NCI-H1436 (cell line): ENCODE results near the gene CD2BP2.
"Not testable (repeated sequence)": the region's sequence is repeated elsewhere in the genome, so short reads cannot be mapped to it uniquely, and the experiment has no call there.

Experiments used
- DNase-seq: peaks from one replicate; lab custom pipeline; 2025; lab: John Stamatoyannopoulos, UW

The CD2BP2 gene

DNA sequence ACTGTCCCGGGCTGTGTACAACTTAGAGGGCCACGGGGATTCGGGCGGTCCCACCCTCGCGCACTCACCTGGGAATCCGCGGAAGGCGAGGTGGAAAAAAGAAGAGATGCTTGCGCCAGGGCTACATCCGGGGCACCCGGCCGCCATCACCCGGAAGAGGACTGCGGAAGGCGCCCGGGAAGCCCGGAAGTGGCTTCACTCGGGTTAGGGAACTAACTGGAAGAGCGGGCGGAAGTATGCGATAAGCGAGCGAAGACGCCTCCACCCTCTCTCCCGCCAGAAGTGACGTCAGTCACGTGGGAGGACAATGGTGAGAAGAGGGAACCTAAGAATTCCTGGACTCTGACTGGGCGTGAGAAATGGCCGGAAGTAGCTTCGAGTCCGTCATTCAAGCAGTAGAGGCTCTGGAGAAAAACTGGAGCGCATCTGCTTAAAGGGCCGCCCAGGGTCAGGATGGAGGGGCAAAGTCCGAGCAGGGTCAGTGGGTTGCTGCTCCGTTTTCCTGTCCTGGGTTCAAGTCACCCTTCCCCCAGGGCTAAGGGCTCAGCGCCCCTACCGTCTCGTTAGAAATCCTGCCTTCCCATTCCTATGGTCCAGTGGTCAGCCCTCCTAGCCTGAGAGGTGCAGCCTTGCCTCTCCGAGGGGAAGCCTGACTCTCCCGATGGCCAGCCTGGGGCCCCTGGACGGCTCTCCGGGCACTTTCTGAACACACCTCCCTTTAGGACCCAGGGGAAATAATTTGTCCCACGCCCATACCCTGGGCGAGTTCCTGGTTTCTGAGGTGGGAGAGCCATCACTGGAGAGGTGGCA lies at the start of gene CD2BP2:
CD2BP2 (minus strand) TSS at position 165 of the 810 bp plus-strand sequence. CDS start 627 bp downstream, outside the sequence.
- peak; percentile 98 for DNase-seq

DNA sequence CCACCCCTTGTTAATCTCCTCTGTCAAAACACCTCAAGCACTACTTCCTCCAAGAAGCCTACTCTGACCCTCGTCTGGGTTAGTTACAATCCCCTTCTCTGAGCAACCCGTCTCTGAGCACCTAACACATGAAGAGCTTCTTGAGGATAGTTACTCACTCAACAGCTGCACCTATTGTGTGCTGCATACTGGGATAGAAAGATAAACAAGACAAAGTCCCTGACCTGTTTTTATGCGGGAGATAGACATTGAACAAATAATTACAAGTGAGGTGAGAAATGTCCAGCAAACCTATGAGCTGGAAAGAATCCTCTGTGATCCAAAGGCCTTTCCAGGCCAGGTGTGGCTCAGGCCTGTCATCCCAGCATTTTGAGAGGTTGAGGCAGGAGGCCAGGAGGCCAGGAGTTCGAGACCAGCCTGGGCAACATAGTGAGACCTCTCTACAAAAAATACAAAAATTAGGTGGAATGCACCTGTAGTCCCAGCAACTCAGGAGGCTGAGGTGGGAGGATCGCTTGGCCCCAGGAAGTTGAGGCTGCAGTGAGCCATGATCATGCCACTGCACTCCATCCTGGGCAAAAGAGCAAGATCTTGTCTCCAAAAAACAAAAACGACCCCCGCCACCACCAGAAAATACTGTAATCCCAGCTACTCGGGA lies 46.8 kb upstream of the CD2BP2 start:
- DNase-seq = no peak

GRCh38 chr16:30399435-30400186 lies 44.5 kb upstream of the CD2BP2 start:
- no peak for DNase-seq

GRCh38 chr16:30398661-30399434 lies 43.7 kb upstream of the CD2BP2 start:
- DNase-seq = no peak

GRCh38 chr16:30397776-30398660 lies 42.9 kb upstream of the CD2BP2 start:
- no peak for DNase-seq

- DNase-seq = no peak
Observed at GRCh38 chr16:30397056-30397455, 41.9 kb upstream of the CD2BP2 start.

DNA sequence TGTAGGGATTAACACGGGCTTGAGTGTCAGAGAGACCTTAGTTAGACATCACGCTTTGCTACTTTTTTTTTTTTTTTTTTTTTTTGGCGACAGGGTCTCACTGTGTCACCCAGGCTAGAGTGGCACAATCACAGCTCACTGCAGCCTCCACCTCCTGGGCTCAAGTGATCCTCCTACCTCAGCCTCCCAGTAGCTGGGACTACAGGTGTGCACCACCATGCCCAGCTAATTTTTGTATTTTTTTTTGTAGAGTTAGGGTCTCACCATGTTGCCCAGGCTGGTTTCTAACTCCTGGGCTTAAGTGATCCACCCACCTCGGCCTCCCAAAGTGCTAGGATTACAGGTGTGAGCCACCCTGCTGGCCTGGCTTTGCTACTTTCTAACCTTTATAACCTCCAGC lies 41.5 kb upstream of the CD2BP2 start:
- not testable (repeated sequence) for DNase-seq

DNA sequence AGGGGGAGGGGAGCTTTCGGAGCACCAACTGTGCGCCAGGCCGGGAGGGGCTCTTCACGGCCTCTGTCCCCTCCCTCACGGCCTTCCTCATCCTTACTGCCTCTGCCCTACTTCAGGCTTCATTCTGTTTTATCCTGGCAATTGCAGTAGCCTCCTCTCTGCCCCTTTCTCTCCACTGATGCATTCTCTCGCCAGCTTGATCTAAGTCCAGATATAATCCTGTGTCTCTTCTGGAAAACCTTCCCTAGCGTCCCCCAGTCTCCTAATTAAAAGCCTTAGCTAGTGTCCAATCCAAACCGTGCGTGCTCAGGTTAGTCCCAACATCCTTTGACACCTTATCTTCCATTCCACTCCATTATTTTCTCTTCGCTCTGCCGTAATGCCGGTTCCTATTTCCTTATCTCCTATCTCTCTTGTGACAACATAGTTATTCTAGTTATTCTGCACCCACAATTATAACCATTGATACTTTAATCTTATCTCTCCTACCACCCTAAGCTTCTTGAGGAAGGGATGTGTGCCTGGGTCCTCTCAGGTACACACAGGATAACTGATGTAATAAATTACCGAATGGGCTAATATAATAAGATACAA lies 41.0 kb upstream of the CD2BP2 start:
- DNase-seq = no peak

DNA sequence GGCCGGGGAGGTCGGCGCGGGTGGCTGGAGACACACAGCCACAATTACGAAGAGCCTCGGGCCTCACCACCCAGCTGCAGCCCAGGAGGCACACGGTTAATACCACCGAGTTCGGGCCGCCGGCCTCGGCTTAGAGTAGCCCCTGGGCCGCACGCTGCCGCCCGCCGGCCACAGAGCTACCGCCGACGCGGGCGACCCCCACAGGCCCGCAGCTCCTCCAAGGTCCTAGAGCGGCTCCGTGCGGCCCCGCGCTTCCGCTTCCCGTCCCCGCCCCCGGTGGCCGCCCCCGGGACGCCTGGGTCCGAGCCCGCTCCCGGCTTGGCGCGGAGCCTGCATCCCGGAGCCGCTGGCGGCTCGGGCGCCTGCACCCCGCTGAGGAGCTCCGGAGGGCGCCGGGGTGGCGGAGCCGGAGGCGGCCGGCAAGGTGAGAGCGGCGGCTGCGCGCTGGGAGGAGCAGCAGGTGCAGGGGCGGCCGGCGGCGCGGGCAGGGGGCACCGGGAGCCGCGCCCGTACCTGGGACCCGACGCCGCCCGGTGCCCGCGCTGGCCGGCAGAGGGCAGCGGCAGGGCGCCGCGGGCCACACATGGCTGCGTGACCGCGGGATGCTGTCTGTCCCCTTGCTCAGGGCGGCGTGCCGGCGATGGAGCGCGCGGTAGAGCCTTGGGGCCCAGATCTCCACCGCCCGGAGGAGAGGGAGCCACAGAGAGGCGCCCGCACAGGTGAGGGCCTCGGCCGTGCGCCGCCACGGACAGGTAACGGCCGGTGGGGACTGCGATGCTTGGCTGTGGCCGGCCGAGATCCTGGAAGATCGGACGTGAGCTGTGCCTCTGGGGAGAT lies 40.3 kb upstream of the CD2BP2 start, which contains the start of gene ZNF48:
ZNF48 (plus strand) TSS at position 266 of the 837 bp plus-strand sequence; CDS start at position 641, 375 bp downstream.
- peak; percentile 84 for DNase-seq

DNA sequence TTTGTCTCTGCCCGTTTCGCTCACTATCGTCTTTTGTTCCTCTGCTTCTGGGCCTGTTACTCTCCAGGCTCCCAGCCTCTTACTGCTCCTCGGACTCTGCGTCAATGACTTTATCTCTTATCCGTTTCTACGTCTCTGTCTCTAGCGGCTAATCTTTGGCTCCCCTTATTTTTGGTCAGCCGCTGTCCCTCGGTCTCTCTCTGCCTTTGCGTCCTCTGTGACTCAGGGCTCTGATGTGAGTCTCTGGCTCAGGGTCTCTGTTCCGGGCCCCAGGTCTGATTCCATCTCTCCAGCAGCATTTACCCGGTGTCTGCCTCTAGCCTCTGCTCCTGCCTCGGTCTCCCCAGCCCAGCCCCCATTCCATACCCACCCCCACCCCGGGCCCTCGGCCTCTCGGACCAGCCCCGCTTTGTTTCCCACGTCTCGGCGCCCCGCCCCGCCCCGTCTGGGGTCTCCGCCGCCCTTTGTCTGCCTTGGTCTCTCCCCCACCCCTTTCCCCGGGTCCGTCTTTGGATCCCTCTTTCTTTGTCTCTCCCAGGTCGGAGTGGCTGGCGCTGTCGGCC lies 39.6 kb upstream of the CD2BP2 start:
- peak; percentile 42 for DNase-seq

GRCh38 chr16:30383521-30383920 lies 28.4 kb upstream of the CD2BP2 start:
- DNase-seq = no peak

DNA sequence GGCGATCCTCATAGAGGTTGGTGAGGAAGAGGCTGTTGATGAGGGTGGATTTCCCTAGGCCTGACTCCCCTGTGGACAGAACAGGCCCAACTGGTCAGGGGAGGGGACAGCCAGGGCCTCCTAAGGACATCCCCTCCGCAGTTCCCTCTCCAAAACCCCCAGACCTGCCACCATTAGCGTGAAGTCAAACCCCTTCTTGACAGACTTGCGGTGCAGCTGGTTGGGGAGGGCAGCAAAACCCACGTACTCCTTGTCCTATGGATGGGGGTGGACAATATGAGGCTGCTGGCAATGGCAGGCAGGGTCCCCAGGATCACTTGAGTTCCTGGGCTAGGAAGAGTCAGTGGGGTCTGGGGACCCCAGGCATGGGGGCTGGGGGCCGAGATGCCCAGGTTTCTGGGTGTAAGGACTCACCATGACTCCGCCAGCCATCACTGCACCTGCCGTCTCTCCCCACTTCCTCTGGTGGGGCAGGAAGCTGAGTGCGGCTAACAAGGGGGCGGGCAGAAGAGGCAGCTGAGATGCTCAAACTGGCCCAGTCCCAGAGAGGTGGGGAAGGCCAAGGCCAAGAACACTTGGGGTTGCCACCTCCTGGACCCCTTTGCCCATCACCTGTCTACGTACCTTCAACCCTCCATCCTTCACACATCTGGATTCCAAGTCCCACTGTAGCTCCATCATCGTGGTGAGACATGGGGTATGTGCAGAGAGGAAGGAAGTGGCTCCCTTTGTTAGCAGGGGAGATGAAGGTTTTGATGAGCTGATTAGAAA lies 27.2 kb upstream of the CD2BP2 start, which contains the start of gene SEPTIN1:
SEPTIN1 (minus strand) TSS at position 451 of the 771 bp plus-strand sequence; CDS start at position 432, 19 bp downstream.
- DNase-seq = peak; percentile 59

- DNase-seq = no peak
Observed at GRCh38 chr16:30381291-30382041, 26.4 kb upstream of the CD2BP2 start.

DNA sequence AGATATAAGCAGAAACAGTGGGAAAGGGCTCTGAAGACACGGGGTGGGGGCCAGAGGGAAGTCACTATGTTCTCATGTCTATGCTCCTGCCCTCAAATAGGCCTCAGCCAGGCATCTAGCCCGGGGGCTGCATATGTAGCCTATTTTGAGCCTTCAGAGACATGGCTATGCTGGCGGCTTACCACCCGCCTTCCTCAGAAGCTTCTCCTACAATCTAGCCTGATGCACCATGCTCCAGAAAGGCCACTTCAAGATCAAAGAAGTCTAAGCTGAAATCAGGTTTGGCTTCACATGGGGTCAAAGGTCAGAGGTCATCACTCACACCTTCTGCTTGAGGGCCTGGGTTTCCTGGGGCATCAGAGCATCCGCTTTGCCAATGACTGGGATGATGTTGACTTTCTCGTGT lies 25.7 kb upstream of the CD2BP2 start:
- DNase-seq = no peak

DNA sequence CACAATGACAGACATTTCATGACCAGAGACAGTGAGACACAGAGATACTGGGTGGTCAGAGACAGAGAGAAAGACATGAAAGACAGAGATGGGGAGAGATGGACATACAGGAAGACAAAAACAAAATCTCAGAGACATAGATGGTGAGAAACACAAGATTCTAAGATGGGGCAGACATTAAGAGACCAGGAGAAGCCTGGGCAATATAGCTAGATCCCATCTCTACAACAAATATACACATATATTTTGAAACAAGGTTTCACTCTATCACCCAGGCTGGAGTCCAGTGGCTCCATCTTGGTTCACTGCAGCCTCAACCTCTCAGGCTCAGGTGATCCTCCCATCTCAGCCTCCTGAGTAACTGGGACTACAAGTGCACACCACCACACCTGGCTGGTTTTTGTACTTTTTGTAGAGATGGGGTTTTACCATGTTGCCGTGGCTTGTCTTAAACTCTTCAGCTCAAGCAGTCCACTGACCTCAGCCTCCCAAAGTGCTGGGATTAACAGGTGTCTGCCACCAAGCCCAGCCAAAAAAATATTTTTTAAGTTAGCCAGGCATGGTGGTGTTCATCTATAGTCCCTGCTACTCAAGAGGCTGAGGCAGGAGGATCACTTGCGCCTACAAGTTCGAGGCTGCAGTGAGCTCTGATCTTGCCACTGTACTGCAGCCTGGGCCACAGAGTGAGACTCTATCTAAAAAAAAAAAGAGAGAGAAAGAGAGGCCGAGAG lies 25.1 kb upstream of the CD2BP2 start:
- no peak for DNase-seq

DNA sequence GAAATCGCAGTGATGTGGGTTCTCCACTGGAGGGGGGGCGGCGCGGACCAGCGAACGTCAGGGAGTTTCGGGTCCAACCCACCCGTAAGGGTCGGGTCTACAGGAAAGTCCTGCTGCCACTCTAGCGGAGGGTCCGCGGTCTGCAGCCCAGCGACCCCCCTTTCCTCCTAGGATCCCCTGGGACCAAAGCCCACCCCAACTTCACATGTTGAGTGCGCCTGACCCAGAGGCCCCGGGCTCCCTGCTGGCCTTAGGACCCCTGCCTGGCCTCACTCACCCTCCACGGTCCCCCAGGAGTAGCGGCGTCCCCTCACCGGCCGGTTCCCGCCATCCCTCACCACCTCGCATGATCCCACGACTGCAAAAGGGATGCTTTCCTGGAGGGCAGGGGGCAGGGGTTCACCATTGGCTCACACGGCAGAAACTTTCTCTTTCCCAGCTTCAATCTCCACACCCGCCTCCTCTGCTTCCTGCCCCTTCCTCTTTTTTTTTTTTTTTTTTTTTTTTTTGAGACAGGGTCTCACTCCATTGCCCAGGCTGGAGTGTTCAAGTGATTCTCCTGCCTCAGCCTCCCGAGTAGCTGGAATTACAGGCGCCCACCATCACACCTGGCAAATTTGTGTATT lies 24.2 kb upstream of the CD2BP2 start:
- no peak for DNase-seq
